PC-9 (cell line): Measurements from ENCODE around the gene RPRD1A.

Experiments
- EZH2 ChIP-seq: fragments of 200-600 bp; sonication (generic); IDR thresholded peaks from 2 replicates; pipeline ENCODE4 v1.8.0; 2017; ENCODE audit warnings: antibody characterized with exemption, low read depth
- TF ChIP-seq, protein P1 (sequence below): fragments of 200-600 bp; sonication (generic); conservative IDR thresholded peaks from 2 replicates; pipeline ENCODE4 v1.6.1; 2017; ENCODE audit warnings: mixed run types, antibody characterized with exemption, mild to moderate bottlenecking, moderate library complexity

DNA sequence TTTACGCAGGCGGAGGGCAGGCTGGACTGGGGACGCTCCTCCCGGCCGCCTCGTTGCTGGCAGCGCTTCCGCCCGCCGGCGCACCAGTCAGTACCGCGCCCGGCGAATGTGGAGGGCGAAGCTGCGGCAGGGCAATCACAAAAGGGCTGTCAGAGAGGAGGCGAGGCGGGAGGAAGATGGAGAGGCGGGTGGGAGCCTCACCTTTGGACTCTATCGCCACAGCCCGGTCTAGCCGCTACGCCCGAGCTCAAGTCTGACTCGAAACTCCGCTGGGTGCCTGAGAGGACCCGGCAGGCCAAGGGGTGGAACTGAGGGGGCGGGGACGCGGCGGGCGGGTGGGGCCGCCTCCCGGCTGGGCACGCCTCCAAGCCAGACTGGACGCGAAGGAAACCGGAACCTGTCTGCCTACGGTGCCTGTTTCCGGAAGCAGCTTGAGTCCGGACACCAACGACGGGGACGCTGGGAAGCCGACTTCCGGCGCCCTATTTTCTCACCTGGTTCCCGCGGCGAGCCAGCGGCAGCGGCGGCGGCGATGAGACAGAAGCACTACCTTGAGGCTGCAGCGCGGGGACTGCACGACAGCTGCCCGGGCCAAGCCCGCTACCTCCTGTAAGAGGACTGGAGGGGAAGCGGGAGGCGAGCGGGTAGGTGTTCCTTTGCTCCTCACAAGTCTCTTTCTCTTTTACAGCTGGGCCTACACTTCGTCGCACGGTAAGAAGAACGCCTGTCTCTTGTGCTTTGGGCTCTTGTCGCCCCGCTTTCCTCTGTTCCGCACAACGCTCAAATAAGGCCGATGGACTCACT is 95.0 kb downstream of the RPRD1A start, which contains the start of gene RMP24:
- TF ChIP-seq, protein P1, sequence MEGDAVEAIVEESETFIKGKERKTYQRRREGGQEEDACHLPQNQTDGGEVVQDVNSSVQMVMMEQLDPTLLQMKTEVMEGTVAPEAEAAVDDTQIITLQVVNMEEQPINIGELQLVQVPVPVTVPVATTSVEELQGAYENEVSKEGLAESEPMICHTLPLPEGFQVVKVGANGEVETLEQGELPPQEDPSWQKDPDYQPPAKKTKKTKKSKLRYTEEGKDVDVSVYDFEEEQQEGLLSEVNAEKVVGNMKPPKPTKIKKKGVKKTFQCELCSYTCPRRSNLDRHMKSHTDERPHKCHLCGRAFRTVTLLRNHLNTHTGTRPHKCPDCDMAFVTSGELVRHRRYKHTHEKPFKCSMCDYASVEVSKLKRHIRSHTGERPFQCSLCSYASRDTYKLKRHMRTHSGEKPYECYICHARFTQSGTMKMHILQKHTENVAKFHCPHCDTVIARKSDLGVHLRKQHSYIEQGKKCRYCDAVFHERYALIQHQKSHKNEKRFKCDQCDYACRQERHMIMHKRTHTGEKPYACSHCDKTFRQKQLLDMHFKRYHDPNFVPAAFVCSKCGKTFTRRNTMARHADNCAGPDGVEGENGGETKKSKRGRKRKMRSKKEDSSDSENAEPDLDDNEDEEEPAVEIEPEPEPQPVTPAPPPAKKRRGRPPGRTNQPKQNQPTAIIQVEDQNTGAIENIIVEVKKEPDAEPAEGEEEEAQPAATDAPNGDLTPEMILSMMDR, result no peak
- TF ChIP-seq EZH2, result no peak
